Measurements from ENCODE around the gene NF1.
"Not testable (repeated sequence)": the region's sequence is repeated elsewhere in the genome, so short reads cannot be mapped to it uniquely, and the experiment has no call there.

NF1 gene

DNA sequence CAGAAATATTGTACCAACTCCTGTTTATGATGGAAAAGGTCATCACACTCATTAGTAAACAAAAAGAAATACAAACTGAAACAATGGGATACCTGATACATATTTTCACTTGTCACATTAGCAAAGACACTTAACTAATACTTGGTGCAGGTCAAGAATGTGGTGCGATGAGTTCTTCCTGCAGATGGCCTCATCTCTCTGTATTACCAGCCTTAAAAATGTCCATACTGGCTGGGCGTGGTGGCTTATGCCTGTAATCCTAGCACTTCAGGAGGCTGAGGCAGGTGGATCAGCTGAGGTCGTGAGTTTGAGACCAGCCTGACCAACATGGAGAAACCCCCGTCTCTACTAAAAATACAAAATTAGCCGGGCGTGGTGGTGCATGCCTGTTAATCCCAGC is 288.7 kb downstream of the NF1 start:
- ChIA-PET POLR2A (interaction anchor here (0.6 to 0.7 kb wide), 2 partner anchors 61 to 383 kb away, joined by 3 to 11 read pairs; no protein-coding TSS in a partner anchor), CTCF (interaction anchor here (0.7 to 0.9 kb wide), 2 partner anchors 139 to 224 kb away, joined by 3 to 4 read pairs; no protein-coding TSS in a partner anchor)
- H3K27ac ChIP-seq (ENCODE audit: extremely low read depth, low read depth, low read length); H3K9me3 ChIP-seq (ENCODE audit: control insufficient read depth, insufficient read depth, low read depth, low read length); H3K4me3 ChIP-seq (ENCODE audit: low read depth, low read length); H3K36me3 ChIP-seq (ENCODE audit: control insufficient read depth in 2 of 2, insufficient read depth in 1 of 2, low read length in 2 of 2); H3K4me1 ChIP-seq (ENCODE audit: control insufficient read depth, insufficient read depth, low read length): not testable (repeated sequence)

DNA sequence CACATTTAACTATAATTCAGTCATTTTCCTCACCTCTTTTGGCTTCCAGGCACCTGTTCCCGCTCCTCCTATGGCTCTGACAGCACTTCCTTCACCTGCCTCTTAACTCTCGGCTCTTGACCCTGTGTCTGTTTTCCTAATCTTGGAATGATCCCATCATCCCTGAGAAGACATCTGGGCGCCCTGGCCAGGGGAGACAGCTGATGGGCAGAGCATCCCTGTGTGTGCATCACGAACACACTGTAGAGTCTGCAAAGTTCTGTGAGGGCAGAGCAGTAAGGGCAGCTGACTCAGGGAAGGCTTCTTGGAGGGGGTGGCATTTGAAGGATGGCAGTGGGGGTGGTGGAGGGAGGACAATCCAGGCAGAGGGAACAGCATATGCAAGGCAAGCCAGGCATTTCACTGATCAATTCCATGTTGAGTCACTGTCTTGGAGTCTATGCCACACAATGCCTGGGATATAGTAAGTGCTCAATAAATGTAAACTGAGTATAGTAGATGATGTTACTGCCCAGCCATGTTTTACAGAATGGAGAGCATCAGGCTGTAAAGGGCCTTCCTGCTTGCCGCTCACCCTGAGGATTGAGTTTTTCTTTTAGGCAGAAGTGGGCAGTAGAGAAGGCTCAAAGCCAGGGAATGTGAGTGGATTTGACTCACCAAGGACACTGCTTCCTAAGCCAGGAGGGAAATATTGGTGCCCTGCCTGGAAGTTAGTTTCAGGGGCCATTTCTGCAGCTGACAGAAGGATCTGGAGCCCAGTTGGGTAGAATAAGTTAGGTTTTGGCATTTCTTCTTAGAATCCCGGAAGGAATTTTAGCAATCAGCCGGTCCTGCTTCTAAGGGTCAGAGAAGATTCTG is 290.9 kb downstream of the NF1 start:
- Histone ChIP-seq H3K27ac (ENCODE audit: extremely low read depth, low read depth, low read length) (no peak overlapping the region), H3K4me3 (ENCODE audit: low read depth, low read length) (no peak overlapping the region), H3K9me3 (ENCODE audit: control insufficient read depth, insufficient read depth, low read depth, low read length) (no peaks in the 10 kb centered on the region), H3K36me3 (ENCODE audit: control insufficient read depth in 2 of 2, insufficient read depth in 1 of 2, low read length in 2 of 2) (peaks cover 0 to 7% of the 10 kb centered on the region in 2 experiments; a peak in 1 of 3 replicates), H3K4me1 (ENCODE audit: control insufficient read depth, insufficient read depth, low read length) (no peaks in the 10 kb centered on the region)
- TF ChIP-seq KLF16 (tag by site-specific recombination; IDR thresholded peaks at IDR 0.05) = no peak
- TF ChIP-seq ZNF664 (tag by site-specific recombination; IDR thresholded peaks at IDR 0.05) = peak; percentile 94
- peak; percentile 68 for TF ChIP-seq ZNF341 (tag by site-specific recombination; IDR thresholded peaks at IDR 0.05; ENCODE audit: low read depth)
- CTCF ChIA-PET = interaction anchor here (1.0 kb wide), 2 partner anchors 8 to 12 kb away, joined by 3 read pairs; no protein-coding TSS in a partner anchor
- POLR2A ChIA-PET = no interaction called here

DNA sequence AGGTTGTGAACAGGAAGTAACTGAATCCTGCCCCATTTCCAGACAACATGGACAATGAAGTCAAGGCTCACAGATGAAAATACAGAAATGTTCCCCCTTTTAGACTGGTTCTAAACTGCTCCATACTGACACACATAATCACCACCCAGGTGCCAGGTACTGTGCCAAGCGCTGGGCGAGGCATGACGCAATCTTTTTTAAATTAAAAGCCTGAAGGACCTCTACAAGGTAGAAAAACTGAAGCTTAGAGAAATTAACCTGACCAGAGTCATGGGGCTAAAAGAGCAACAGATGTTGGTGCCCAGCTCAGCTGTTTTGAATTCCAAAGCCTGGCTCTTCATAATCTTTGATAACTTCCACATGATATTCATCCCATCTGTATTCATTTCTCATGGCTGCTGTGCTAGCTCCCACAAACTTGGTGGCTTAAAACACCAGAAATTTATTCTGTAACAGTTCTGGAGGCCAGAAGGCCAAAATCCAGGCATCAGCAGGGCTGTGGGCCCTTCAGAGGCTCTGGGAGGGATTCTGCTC is 291.8 kb downstream of the NF1 start:
- peaks cover 0 to 7% of the 10 kb centered on the region in 2 experiments; a peak in 1 of 3 replicates for H3K36me3 ChIP-seq (ENCODE audit: control insufficient read depth in 2 of 2, insufficient read depth in 1 of 2, low read length in 2 of 2)
- ChIA-PET CTCF (interaction anchor here (1.0 kb wide), 2 partner anchors 9 to 13 kb away, joined by 3 read pairs; no protein-coding TSS in a partner anchor), POLR2A (no interaction called here)
- H3K27ac ChIP-seq (ENCODE audit: extremely low read depth, low read depth, low read length) = no peak overlapping the region
- H3K9me3 ChIP-seq (ENCODE audit: control insufficient read depth, insufficient read depth, low read depth, low read length) = no peaks in the 10 kb centered on the region
- H3K4me1 ChIP-seq (ENCODE audit: control insufficient read depth, insufficient read depth, low read length) = no peaks in the 10 kb centered on the region
- no peak overlapping the region for H3K4me3 ChIP-seq (ENCODE audit: low read depth, low read length)
- TF ChIP-seq ZNF560 (tag by site-specific recombination; IDR thresholded peaks at IDR 0.05; ENCODE audit: borderline replicate concordance) = no peak
- TF ChIP-seq SCRT2 (tag by site-specific recombination; IDR thresholded peaks at IDR 0.05) = peak; percentile 60; the same call in 1 of the 2 replicates

DNA sequence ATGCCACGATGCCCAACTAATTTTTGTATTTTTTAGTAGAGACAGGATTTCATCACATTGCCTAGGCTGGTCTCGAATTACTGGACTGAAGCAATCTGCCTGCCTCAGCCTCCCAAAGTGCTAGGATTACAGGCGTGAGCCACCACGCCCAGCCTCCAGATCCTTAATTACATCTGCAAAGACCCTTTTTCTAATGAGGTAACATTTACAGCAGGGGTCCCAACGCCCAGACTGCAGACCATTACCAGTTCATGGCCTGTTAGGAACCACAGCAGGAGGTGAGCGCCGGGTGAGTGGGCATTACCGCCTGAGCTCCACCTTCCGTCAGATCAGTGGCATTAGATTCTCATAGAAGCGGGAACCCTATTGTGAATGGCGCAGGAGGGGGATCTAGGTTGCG is 292.7 kb downstream of the NF1 start:
- POLR2A ChIA-PET = no interaction called here

More for the DNA sequence above, 292.7 kb downstream of the NF1 start:
- peaks cover 0 to under 1% of the 10 kb centered on the region in 2 experiments; a peak in 1 of 3 replicates for H3K36me3 ChIP-seq (ENCODE audit: control insufficient read depth in 2 of 2, insufficient read depth in 1 of 2, low read length in 2 of 2)
- CTCF ChIA-PET = interaction anchor here (0.5 to 3.5 kb wide), 3 partner anchors 10 to 138 kb away, joined by 3 to 43 read pairs (median 27); no protein-coding TSS in a partner anchor
- no peaks in the 10 kb centered on the region for H3K4me1 ChIP-seq (ENCODE audit: control insufficient read depth, insufficient read depth, low read length)
- no peak overlapping the region for H3K27ac ChIP-seq (ENCODE audit: extremely low read depth, low read depth, low read length)
- TF ChIP-seq, protein P1, sequence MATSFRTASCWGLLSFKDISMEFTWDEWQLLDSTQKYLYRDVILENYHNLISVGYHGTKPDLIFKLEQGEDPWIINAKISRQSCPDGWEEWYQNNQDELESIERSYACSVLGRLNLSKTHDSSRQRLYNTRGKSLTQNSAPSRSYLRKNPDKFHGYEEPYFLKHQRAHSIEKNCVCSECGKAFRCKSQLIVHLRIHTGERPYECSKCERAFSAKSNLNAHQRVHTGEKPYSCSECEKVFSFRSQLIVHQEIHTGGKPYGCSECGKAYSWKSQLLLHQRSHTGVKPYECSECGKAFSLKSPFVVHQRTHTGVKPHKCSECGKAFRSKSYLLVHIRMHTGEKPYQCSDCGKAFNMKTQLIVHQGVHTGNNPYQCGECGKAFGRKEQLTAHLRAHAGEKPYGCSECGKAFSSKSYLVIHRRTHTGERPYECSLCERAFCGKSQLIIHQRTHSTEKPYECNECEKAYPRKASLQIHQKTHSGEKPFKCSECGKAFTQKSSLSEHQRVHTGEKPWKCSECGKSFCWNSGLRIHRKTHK (tag by site-specific recombination; IDR thresholded peaks at IDR 0.05) = no peak
- TF ChIP-seq ZNF146 (tag by site-specific recombination; IDR thresholded peaks at IDR 0.05) = no peak
- TF ChIP-seq, protein P2, sequence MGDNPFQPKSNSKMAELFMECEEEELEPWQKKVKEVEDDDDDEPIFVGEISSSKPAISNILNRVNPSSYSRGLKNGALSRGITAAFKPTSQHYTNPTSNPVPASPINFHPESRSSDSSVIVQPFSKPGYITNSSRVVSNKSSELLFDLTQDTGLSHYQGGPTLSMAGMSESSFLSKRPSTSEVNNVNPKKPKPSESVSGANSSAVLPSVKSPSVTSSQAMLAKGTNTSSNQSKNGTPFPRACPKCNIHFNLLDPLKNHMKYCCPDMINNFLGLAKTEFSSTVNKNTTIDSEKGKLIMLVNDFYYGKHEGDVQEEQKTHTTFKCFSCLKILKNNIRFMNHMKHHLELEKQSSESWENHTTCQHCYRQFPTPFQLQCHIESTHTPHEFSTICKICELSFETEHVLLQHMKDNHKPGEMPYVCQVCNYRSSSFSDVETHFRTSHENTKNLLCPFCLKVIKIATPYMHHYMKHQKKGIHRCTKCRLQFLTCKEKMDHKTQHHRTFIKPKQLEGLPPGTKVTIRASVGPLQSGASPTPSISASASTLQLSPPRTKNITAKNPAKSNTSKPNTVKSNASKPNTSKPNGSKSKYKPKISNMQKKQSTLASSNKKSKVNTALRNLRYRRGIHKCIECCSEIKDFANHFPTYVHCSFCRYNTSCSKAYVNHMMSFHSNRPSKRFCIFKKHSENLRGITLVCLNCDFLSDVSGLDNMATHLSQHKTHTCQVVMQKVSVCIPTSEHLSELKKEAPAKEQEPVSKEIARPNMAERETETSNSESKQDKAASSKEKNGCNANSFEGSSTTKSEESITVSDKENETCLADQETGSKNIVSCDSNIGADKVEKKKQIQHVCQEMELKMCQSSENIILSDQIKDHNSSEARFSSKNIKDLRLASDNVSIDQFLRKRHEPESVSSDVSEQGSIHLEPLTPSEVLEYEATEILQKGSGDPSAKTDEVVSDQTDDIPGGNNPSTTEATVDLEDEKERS (tag by site-specific recombination; IDR thresholded peaks at IDR 0.05) = no peak
- no peak overlapping the region for H3K4me3 ChIP-seq (ENCODE audit: low read depth, low read length)
- H3K9me3 ChIP-seq (ENCODE audit: control insufficient read depth, insufficient read depth, low read depth, low read length) = no peaks in the 10 kb centered on the region

All from HEK293 (cell line).